Fibroblast of villous mesenchyme (primary cell): ENCODE results near the gene DMP1. TPM values are rescaled to one million over a fixed set of nuclear protein-coding genes. Genes with fewer than 3 reads are reported as not detected.

ENCODE experiments used
- DNase-seq: peaks from one replicate; pipeline ENCODE4 v3.0.0-alpha.2; 2010; ENCODE audit warnings: low read depth
- H3K4me3 ChIP-seq: 2 replicates; pipeline ENCODE4 v1.5.1; 2011; ENCODE audit warnings: low read depth, mild to moderate bottlenecking, low read length
- total RNA-seq: library from RNA; depleted of rRNA; stranded (reverse); fragments of >200 nt; gene quantifications from 2 replicates; pipeline ENCODE4 v1.2.3, GENCODE V29; 2012
- TF ChIP-seq, protein P1 (sequence below): IDR thresholded peaks from 2 replicates; pipeline ENCODE4 v1.5.1; 2012; ENCODE audit warnings: low read depth, mild to moderate bottlenecking, low read length; ENCODE audit not compliant: insufficient read depth

The DMP1 gene, protein sequence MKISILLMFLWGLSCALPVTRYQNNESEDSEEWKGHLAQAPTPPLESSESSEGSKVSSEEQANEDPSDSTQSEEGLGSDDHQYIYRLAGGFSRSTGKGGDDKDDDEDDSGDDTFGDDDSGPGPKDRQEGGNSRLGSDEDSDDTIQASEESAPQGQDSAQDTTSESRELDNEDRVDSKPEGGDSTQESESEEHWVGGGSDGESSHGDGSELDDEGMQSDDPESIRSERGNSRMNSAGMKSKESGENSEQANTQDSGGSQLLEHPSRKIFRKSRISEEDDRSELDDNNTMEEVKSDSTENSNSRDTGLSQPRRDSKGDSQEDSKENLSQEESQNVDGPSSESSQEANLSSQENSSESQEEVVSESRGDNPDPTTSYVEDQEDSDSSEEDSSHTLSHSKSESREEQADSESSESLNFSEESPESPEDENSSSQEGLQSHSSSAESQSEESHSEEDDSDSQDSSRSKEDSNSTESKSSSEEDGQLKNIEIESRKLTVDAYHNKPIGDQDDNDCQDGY
- total RNA-seq: not detected in 2 replicates

DNA sequence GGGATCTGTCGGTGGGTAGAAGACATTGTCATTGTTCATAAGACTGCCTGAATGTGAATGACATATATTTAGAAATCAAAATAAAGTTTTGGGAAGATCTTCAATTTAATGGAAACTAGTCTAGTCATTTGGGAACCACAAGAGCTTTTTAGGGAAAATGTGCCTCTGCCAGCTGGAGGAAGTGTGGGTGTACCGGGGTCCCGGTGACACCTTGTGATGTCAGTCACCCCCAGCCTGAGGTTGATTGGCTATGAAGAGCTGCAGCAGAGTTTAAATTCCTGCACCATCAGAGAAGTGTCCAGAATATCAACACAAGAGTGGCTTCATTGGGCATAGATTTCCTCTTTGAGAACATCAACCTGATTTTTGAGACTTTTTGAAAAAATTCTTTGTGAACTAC lies at the start of gene DMP1:
Gene DMP1 (plus strand): TSS at position 301 of the 400 bp plus-strand sequence. CDS start 6,213 bp downstream, outside the sequence.
- no peak for DNase-seq
- no peak within 1 kb of the TSS for H3K4me3 ChIP-seq
- TF ChIP-seq, protein P1, sequence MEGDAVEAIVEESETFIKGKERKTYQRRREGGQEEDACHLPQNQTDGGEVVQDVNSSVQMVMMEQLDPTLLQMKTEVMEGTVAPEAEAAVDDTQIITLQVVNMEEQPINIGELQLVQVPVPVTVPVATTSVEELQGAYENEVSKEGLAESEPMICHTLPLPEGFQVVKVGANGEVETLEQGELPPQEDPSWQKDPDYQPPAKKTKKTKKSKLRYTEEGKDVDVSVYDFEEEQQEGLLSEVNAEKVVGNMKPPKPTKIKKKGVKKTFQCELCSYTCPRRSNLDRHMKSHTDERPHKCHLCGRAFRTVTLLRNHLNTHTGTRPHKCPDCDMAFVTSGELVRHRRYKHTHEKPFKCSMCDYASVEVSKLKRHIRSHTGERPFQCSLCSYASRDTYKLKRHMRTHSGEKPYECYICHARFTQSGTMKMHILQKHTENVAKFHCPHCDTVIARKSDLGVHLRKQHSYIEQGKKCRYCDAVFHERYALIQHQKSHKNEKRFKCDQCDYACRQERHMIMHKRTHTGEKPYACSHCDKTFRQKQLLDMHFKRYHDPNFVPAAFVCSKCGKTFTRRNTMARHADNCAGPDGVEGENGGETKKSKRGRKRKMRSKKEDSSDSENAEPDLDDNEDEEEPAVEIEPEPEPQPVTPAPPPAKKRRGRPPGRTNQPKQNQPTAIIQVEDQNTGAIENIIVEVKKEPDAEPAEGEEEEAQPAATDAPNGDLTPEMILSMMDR: no peak

DNA sequence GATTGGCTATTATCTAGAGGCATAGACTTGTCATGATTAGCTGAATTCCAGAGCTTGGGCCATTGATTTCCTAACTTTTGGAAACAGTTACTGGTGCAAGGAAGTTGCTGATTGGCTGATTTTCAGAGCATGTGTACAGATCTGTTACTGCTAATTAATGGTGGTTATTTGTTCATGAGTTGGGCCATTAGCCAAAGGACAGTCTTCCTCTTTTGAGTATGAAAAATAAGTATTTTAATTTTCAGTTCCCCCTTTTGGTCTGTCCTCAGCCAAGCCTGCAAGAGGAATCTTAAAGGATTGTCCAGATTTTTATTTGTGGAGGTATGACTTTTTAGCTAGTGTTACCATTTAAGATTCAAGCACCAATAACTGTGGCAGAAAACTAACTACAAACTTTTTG lies 48.7 kb upstream of the DMP1 start:
- TF ChIP-seq, protein P1: no peak
- DNase-seq: no peak

DNA sequence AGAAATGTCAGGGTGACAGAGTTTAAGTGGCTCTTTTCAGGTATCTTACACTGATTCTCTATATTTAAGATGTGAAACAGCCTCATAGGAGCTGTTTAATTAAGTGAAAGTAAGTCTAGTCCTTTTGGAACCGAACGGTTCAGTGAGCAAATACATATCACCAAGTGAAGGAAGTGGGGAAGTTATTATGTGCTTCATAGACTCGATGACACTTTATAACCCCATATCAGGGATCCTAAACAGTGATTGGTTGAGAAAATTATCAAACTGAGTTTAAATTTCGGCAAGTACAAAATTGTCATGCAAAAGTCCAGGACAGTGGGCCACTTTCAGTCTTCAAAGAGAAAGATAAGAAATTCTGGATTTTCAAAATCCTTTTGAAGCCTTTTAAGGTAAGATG lies 41.9 kb upstream of the DMP1 start, which contains the start of gene DSPP:
Gene DSPP (plus strand): TSS at position 301 of the 400 bp plus-strand sequence. CDS start 2,380 bp downstream, outside the sequence.
- DNase-seq: no peak
- TF ChIP-seq, protein P1: no peak
- H3K4me3 ChIP-seq: no peak within 1 kb of the TSS

More for the DNA sequence above, 48.7 kb upstream of the DMP1 start:
- H3K4me3 ChIP-seq: no peak overlapping the region

DNA sequence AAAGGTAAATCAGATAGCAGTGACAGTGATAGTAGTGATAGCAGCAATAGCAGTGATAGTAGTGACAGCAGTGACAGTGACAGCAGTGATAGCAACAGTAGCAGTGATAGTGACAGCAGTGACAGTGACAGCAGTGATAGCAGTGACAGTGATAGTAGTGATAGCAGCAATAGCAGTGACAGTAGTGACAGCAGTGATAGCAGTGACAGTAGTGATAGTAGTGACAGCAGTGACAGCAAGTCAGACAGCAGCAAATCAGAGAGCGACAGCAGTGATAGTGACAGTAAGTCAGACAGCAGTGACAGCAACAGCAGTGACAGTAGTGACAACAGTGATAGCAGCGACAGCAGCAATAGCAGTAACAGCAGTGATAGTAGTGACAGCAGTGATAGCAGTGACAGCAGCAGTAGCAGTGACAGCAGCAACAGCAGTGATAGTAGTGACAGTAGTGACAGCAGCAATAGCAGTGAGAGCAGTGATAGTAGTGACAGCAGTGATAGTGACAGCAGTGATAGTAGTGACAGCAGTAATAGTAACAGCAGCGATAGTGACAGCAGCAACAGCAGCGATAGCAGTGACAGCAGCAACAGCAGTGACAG lies 35.7 kb upstream of the DMP1 start:
- no peak for DNase-seq
- H3K4me3 ChIP-seq: no peak overlapping the region
- TF ChIP-seq, protein P1: no peak

DNA sequence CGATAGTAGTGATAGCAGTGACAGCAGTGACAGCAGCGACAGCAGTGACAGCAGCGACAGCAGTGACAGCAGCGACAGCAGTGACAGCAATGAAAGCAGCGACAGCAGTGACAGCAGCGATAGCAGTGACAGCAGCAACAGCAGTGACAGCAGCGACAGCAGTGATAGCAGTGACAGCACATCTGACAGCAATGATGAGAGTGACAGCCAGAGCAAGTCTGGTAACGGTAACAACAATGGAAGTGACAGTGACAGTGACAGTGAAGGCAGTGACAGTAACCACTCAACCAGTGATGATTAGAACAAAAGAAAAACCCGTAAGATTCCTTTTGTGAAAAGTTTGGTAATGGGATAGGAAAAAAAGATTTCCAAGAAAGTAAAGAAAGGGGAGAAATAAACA lies 33.8 kb upstream of the DMP1 start:
- TF ChIP-seq, protein P1: no peak
- no peak overlapping the region for H3K4me3 ChIP-seq
- no peak for DNase-seq

DNA sequence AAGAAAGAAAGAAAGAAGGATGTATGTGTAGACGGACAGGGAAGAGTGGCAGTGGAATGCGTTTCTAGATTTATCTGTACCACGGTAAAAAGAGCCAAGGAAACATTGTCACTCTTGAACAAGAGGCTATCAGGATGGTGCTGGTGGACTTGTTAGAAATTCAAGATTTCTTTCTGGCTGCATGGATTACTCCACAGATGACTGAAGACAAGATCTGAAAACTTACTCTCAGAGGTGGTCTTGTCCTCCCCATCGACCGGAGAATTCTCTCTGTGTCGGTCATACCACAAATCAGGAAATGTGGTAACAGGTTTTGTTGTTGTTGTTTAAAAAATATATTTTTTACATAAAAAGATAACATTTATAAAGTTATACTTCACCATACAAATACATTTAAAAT lies 30.0 kb upstream of the DMP1 start:
- DNase-seq: no peak
- TF ChIP-seq, protein P1: no peak
- H3K4me3 ChIP-seq: no peak overlapping the region
